IMR-90 (cell line): Measurements from ENCODE around the gene GRM6. TPM values are rescaled to one million over a fixed set of nuclear protein-coding genes. Genes with fewer than 3 reads are reported as not detected.

Experiments
- ATAC-seq: fragments of 200-7000 bp; cut with Tn5 transposase; 2 replicates; pipeline ENCODE4 v1.9.1; 2020; ENCODE audit warnings: low read depth, mild to moderate bottlenecking, moderate library complexity
- BruUV-seq: library from RNA; stranded (reverse); fragments of 400-500 nt; replicated peaks from 2 replicates; lab custom pipeline; 2021; lab: Mats Ljungman, UMichigan
- CTCF ChIA-PET: fragments of 300-600 bp; formaldehyde crosslinking; extraction: SDS; loops from one replicate; lab custom pipeline; 2021; ENCODE audit warnings: antibody characterized with exemption; lab: Yijun Ruan, JAX
- POLR2A ChIA-PET: fragments of 300-600 bp; sonication (Branson Sonifier 250); formaldehyde crosslinking; loops from one replicate; lab custom pipeline; 2022; ENCODE audit warnings: antibody characterized with exemption; ENCODE audit not compliant: unreplicated experiment; lab: Charles Lee
- DNase-seq: peaks from one replicate; pipeline ENCODE4 v3.0.0; 2013
- H2AFZ ChIP-seq: replicated peaks from 2 replicates; pipeline ENCODE3; 2013; ENCODE audit warnings: low read length, mild to moderate bottlenecking; ENCODE audit not compliant: poor library complexity
- H2AK5ac ChIP-seq: 2 replicates; pipeline ENCODE4 v1.6.1; 2013; ENCODE audit warnings: low read depth, low read length, inconsistent platforms
- H2AK9ac ChIP-seq: replicated peaks from 2 replicates; pipeline ENCODE3; 2013; ENCODE audit warnings: mild to moderate bottlenecking, low read depth, low read length, moderate library complexity; ENCODE audit not compliant: poor library complexity
- H2BK120ac ChIP-seq: 2 replicates; pipeline ENCODE4 v1.6.1; 2013; ENCODE audit warnings: low read depth, low read length, inconsistent platforms
- H2BK15ac ChIP-seq: 3 replicates; pipeline ENCODE4 v1.6.1; 2013; ENCODE audit warnings: low read depth, low read length, inconsistent platforms
- H2BK20ac ChIP-seq: 2 replicates; pipeline ENCODE4 v1.6.1; 2013; ENCODE audit warnings: low read depth, mild to moderate bottlenecking, inconsistent platforms, low read length, moderate library complexity
- H2BK5ac ChIP-seq: 2 replicates; pipeline ENCODE4 v1.6.1; 2013; ENCODE audit warnings: mild to moderate bottlenecking, low read depth, low read length, inconsistent platforms; ENCODE audit not compliant: poor library complexity, severe bottlenecking
- H3K14ac ChIP-seq: replicated peaks from 2 replicates; pipeline ENCODE4 v1.6.1; 2013; ENCODE audit warnings: low read depth, low read length, inconsistent platforms
- H3K18ac ChIP-seq: 2 replicates; pipeline ENCODE4 v1.6.1; 2013; ENCODE audit warnings: low read depth, low read length, control low read depth
- H3K23ac ChIP-seq: 2 replicates; pipeline ENCODE4 v1.6.1; 2013; ENCODE audit warnings: low read depth, low read length, inconsistent platforms
- H3K27ac ChIP-seq: 2 replicates; pipeline ENCODE4 v1.5.1; 2013; ENCODE audit warnings: mild to moderate bottlenecking, control low read depth, low read length; ENCODE audit not compliant: insufficient read depth
- H3K27me3 ChIP-seq: 2 replicates; pipeline ENCODE4 v1.6.1; 2013; ENCODE audit warnings: low read length; ENCODE audit not compliant: control insufficient read depth, insufficient read depth
- H3K36me3 ChIP-seq: 2 replicates; pipeline ENCODE4 v1.6.1; 2013; ENCODE audit warnings: low read length, mixed read lengths; ENCODE audit not compliant: control insufficient read depth, insufficient read depth
- H3K4ac ChIP-seq: 2 replicates; pipeline ENCODE4 v1.6.1; 2013; ENCODE audit warnings: low read depth, low read length, inconsistent platforms
- H3K4me1 ChIP-seq: 2 replicates; pipeline ENCODE4 v1.6.1; 2013; ENCODE audit warnings: low read length, mixed read lengths; ENCODE audit not compliant: control insufficient read depth, insufficient read depth
- H3K4me2 ChIP-seq: 2 replicates; pipeline ENCODE4 v1.6.1; 2013; ENCODE audit warnings: low read depth, mild to moderate bottlenecking, control low read depth, low read length, moderate library complexity
- H3K4me3 ChIP-seq: 2 replicates; pipeline ENCODE4 v1.5.1; 2013; ENCODE audit warnings: low read depth, mild to moderate bottlenecking, control low read depth, low read length, moderate library complexity; ENCODE audit not compliant: insufficient read depth
- H3K56ac ChIP-seq: 2 replicates; pipeline ENCODE4 v1.6.1; 2013; ENCODE audit warnings: low read length, inconsistent platforms; ENCODE audit not compliant: insufficient read depth; ENCODE audit errors: extremely low read depth
- H3K79me1 ChIP-seq, 2 experiments: 2 replicates each; pipeline ENCODE4 v1.6.1; 2013; ENCODE audit warnings: low read length in 2 of 2, inconsistent platforms in 1 of 2, low read depth in 1 of 2
- H3K9ac ChIP-seq: 2 replicates; pipeline ENCODE4 v1.6.1; 2013; ENCODE audit warnings: low read depth, low read length, control low read depth
- H3K9me1 ChIP-seq: 2 replicates; pipeline ENCODE4 v1.6.1; 2013; ENCODE audit warnings: low read length, inconsistent platforms; ENCODE audit not compliant: insufficient read depth
- H3K9me3 ChIP-seq: 2 replicates; pipeline ENCODE4 v1.6.1; 2013; ENCODE audit warnings: low read length; ENCODE audit not compliant: control insufficient read depth, insufficient read depth
- H4K20me1 ChIP-seq: 2 replicates; pipeline ENCODE4 v1.6.1; 2013; ENCODE audit warnings: low read length, inconsistent platforms; ENCODE audit not compliant: insufficient read depth
- H4K5ac ChIP-seq: 2 replicates; pipeline ENCODE4 v1.6.1; 2013; ENCODE audit warnings: mild to moderate bottlenecking, low read depth, low read length, control low read depth
- H4K8ac ChIP-seq, 2 experiments: 2 replicates each; pipeline ENCODE4 v1.6.1; 2013; ENCODE audit warnings: low read depth in 2 of 2, low read length in 2 of 2, control low read depth in 1 of 2, inconsistent platforms in 1 of 2
- H4K91ac ChIP-seq: 2 replicates; pipeline ENCODE4 v1.6.1; 2013; ENCODE audit warnings: low read depth, low read length, inconsistent platforms; ENCODE audit not compliant: insufficient read depth
- BHLHE40 ChIP-seq: fragments of 150-350 bp; IDR thresholded peaks from 2 replicates; pipeline ENCODE4 v1.6.1; 2016; ENCODE audit warnings: mild to moderate bottlenecking, low read depth, low read length
- NFE2L2 ChIP-seq: fragments of 150-350 bp; IDR thresholded peaks from 2 replicates; pipeline ENCODE4 v1.6.1; 2016; ENCODE audit warnings: low read depth, mild to moderate bottlenecking, low read length
- POLR2A ChIP-seq: IDR thresholded peaks from 2 replicates; pipeline ENCODE4 v1.6.1; 2012; ENCODE audit warnings: mild to moderate bottlenecking, low read depth, low read length
- WGBS, 2 experiments: methylation state at CpG; one replicate each; pipeline versions ENCODE4 v1.1.5 to v1.1.7; 2013; ENCODE audit warnings: missing lambda C conversion rate in 2 of 2; ENCODE audit not compliant: insufficient read length in 1 of 2; ENCODE audit errors: extremely low coverage in 2 of 2; 5-methylcytosine and 5-hydroxymethylcytosine counted together
- dilution Hi-C: fragments of 300-500 bp; cut with HindIII; formaldehyde crosslinking; loops from one replicate; pipeline ENCODE4 v1.14.3; 2018; ENCODE audit warnings: low sequenced_read_pairs; ENCODE audit not compliant: unreplicated experiment
- in situ Hi-C: fragments of 300-500 bp; cut with MboI; formaldehyde crosslinking; loops from 3 replicates; pipeline ENCODE4 v1.14.3; 2019; ENCODE audit warnings: low sequenced_read_pairs, inconsistent platforms, mixed read lengths
- intact Hi-C: fragments of 100-400 bp; cut with micrococcal nuclease; formaldehyde crosslinking; loops from 2 replicates; pipeline ENCODE4 v1.10.0; 2022
- polyA plus RNA-seq, 3 experiments: library from polyadenylated mRNA; depleted of rRNA; stranded (reverse); fragments of >200 nt; gene quantifications; 2 replicates each; pipeline ENCODE4 v1.2.3, GENCODE V29; 2012; ENCODE audit warnings: low replicate concordance in 1 of 3
- total RNA-seq: library from RNA; depleted of rRNA; stranded (reverse); fragments of >200 nt; gene quantifications from 2 replicates; pipeline ENCODE4 v1.2.3, GENCODE V29; 2012
- TF ChIP-seq, protein P1 (sequence below): conservative IDR thresholded peaks from 2 replicates; pipeline ENCODE4 v1.5.1; 2012; ENCODE audit warnings: mild to moderate bottlenecking, low read depth, low read length, improper control_type of control experiment

The GRM6 gene
- total and polyA plus RNA-seq, 2 of the 4 experiments (the other 2 are of a cell fraction), result not detected

DNA sequence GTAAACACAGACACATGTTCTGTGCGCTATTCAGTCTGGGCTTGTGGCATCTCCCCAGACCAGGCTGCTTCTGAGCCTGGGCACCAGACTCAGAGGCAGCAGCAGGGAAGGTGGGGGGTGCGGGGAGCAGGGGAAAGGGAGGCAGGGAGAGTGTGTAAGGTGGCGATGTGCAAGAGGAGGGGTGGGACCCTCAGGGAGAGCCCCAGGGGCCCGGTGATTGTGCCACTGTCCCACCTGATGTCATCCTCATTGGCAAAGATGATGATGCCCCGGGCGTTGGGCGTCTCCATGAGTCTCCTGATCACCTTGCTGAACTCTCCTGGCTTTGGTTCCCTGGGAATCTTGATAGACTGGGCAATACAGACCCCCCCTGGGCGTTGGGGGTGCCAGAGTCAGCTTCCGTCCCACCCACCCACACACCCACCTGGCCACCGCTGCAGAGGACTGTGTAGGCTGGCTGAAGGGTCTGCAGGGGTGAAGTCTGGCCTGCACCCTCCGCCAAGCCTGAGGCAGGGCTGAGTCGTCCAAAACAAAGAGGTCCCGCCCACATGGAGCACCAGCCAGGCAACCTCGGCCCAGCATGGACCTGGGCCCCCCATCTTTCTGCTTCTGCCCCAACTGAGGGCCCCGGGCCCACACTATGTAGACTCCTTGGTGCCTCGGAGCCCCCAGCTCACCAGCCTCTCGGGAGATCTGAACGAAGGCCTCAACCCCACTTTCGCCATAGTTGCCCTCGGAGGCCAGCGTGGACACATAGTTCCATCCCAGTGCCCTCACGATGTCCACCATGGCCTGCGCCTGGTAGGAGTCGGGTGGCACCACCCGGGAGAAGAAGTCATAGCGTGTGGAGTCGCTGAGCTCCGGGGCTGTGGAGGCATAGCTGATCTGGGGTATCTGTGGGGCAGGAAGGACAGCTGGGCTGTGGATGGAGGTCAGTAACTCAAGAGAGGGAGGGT, 3.7 kb downstream of the GRM6 start:
- no peak overlapping the region for H3K27ac ChIP-seq
- H2BK120ac ChIP-seq, result no peak overlapping the region
- no peak overlapping the region for H3K18ac ChIP-seq
- dilution Hi-C loops (no loop called here), in situ Hi-C loops (no loop called here), intact Hi-C loops (no loop called here)
- no peak overlapping the region for H2AK9ac ChIP-seq
- ChIA-PET POLR2A (no interaction called here), CTCF (no interaction called here)
- H4K91ac ChIP-seq, result no peak overlapping the region
- H3K9me1 ChIP-seq, result no peaks in the 10 kb centered on the region
- H4K8ac ChIP-seq, result no peak overlapping the region
- DNase-seq (no peak), ATAC-seq (no peak)
- no peaks in the 10 kb centered on the region for H3K79me1 ChIP-seq
- no peak overlapping the region for H3K56ac ChIP-seq
- H2BK5ac ChIP-seq, result no peak overlapping the region
- WGBS, 2 experiments, result 67% methylated on average over 11 of the region's 28 CpGs; no CpG with 5 or more reads in 1 of the 2 experiments
- H3K23ac ChIP-seq, result no peak overlapping the region
- no peak overlapping the region for H2AFZ ChIP-seq
- peaks cover 62% of the 10 kb centered on the region for H3K9me3 ChIP-seq
- no peak overlapping the region for H2BK15ac ChIP-seq
- H3K14ac ChIP-seq, result no peak overlapping the region
- no TSS peak for BruUV-seq
- H3K4me3 ChIP-seq, result no peak overlapping the region
- H4K5ac ChIP-seq, result no peak overlapping the region
- no peak overlapping the region for H3K4ac ChIP-seq
- TF ChIP-seq BHLHE40 (no peak), POLR2A (no peak), NFE2L2 (no peak)
- TF ChIP-seq, protein P1, sequence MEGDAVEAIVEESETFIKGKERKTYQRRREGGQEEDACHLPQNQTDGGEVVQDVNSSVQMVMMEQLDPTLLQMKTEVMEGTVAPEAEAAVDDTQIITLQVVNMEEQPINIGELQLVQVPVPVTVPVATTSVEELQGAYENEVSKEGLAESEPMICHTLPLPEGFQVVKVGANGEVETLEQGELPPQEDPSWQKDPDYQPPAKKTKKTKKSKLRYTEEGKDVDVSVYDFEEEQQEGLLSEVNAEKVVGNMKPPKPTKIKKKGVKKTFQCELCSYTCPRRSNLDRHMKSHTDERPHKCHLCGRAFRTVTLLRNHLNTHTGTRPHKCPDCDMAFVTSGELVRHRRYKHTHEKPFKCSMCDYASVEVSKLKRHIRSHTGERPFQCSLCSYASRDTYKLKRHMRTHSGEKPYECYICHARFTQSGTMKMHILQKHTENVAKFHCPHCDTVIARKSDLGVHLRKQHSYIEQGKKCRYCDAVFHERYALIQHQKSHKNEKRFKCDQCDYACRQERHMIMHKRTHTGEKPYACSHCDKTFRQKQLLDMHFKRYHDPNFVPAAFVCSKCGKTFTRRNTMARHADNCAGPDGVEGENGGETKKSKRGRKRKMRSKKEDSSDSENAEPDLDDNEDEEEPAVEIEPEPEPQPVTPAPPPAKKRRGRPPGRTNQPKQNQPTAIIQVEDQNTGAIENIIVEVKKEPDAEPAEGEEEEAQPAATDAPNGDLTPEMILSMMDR, result no peak
- no peak overlapping the region for H2BK20ac ChIP-seq
- peaks cover 2% of the 10 kb centered on the region; the same call in 1 of the 2 replicates for H3K27me3 ChIP-seq
- no peak overlapping the region for H3K9ac ChIP-seq
- H3K36me3 ChIP-seq, result no peaks in the 10 kb centered on the region
- no peak overlapping the region for H2AK5ac ChIP-seq
- no peaks in the 10 kb centered on the region for H4K20me1 ChIP-seq
- no peaks in the 10 kb centered on the region for H3K4me1 ChIP-seq
- no peak overlapping the region for H3K4me2 ChIP-seq
